Tibial nerve (tissue), 4 donors: ENCODE measurements around the gene PCSK2. TPM values are rescaled to one million over a fixed set of nuclear protein-coding genes. Genes with fewer than 3 reads are reported as not detected.

Source experiments
- DNase-seq, 2 donors: peaks; one replicate each; pipeline ENCODE4 v3.0.0-alpha.2; 2019; ENCODE audit warnings: low spot score in 2 of 2
- H3K27ac ChIP-seq, 4 donors: fragments of 200-600 bp; sonication (generic) in 3 of 4; one replicate each; pipeline ENCODE4 v1.5.1; 2017 to 2019; ENCODE audit warnings: mild to moderate bottlenecking in 1 of 4
- H3K27me3 ChIP-seq, 2 donors: fragments of 200-600 bp; sonication (generic) in 1 of 2; one replicate each; pipeline versions ENCODE4 v1.5.1 to v1.6.0; 2017 to 2019
- H3K36me3 ChIP-seq, 3 donors: fragments of 200-600 bp; sonication (generic); one replicate each; pipeline ENCODE4 v1.5.1; 2018 to 2019
- H3K4me1 ChIP-seq, 4 donors: fragments of 200-600 bp; sonication (generic) in 3 of 4; one replicate each; pipeline ENCODE4 v1.5.1; 2017 to 2019
- H3K4me3 ChIP-seq, 4 donors: fragments of 200-600 bp; sonication (generic) in 3 of 4; one replicate each; pipeline ENCODE4 v1.5.1; 2017 to 2019; ENCODE audit warnings: mild to moderate bottlenecking in 1 of 4, moderate library complexity in 1 of 4
- H3K9me3 ChIP-seq, 4 donors: fragments of 200-600 bp; sonication (generic) in 3 of 4; one replicate each; pipeline ENCODE4 v1.5.1; 2017 to 2019
- EP300 ChIP-seq, 2 donors: sonication (generic); formaldehyde crosslinking; IDR thresholded peaks; one replicate each; pipeline ENCODE4 v1.6.1; 2017; ENCODE audit warnings: antibody characterized with exemption in 2 of 2, mild to moderate bottlenecking in 1 of 2
- POLR2A ChIP-seq, 2 donors: fragments of 450-650 bp; IDR thresholded peaks; one replicate each; pipeline ENCODE4 v1.6.1; 2017; ENCODE audit warnings: antibody characterized with exemption in 2 of 2, mild to moderate bottlenecking in 2 of 2, moderate library complexity in 2 of 2
- WGBS, 2 donors: methylation state at CpG; one replicate each; pipeline ENCODE4 v1.1.5; 2018; 5-methylcytosine and 5-hydroxymethylcytosine counted together
- total RNA-seq, 4 donors: library from RNA; depleted of rRNA; stranded (reverse); fragments of >200 nt; gene quantifications; one replicate each; pipeline ENCODE4 v1.1.0, GENCODE V29; 2016
- TF ChIP-seq, protein P1 (sequence below), 5 experiments: fragments of 200-600 bp in 3 of 5; fragments of 450-650 bp in 2 of 5; sonication (generic) in 3 of 5; IDR thresholded peaks; one replicate each; pipeline ENCODE4 v1.5.1; 2016 to 2019; ENCODE audit warnings: antibody characterized with exemption in 5 of 5, mild to moderate bottlenecking in 3 of 5, moderate library complexity in 2 of 5

The PCSK2 gene
- total RNA-seq, 4 donors from 2014 or later: 1.0 to 4.8 (median 3.0) TPM

DNA sequence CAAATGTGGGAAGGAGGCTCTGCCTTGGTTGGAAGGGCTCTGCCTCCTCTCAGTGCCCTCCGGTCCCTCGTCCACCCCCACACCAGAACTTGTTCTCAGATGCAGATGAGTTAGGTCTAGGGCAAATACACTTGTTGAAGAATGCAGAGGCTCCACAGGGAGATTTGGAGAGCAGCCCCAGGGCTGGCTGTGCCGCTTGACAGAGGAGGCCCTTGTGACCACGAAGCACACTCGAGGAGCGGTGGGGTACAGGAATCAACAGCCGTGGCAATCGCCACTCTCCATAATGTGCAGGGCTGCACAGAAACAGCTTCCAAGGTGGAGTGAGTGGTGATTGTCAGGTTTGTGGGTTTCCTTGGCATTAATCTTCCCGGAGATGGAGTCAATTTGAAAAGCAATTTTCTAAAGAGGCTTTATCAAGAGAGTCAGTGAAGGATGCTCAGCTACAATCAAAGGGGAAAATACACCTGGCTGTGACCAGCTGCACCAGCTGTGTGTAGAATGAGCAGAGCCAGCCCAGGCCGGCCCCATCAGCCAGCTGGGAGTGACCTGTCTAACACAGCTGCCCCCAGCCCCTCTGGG is 244.9 kb downstream of the PCSK2 start:
- 63% methylated on average over 10 of the region's 10 CpGs for WGBS, 2 donors
- H3K9me3 ChIP-seq: no peaks in the 10 kb centered on the region
- H3K27ac ChIP-seq: no peak overlapping the region
- DNase-seq: no peak
- H3K36me3 ChIP-seq: no peaks in the 10 kb centered on the region
- no peak overlapping the region for H3K4me3 ChIP-seq
- TF ChIP-seq, protein P1, sequence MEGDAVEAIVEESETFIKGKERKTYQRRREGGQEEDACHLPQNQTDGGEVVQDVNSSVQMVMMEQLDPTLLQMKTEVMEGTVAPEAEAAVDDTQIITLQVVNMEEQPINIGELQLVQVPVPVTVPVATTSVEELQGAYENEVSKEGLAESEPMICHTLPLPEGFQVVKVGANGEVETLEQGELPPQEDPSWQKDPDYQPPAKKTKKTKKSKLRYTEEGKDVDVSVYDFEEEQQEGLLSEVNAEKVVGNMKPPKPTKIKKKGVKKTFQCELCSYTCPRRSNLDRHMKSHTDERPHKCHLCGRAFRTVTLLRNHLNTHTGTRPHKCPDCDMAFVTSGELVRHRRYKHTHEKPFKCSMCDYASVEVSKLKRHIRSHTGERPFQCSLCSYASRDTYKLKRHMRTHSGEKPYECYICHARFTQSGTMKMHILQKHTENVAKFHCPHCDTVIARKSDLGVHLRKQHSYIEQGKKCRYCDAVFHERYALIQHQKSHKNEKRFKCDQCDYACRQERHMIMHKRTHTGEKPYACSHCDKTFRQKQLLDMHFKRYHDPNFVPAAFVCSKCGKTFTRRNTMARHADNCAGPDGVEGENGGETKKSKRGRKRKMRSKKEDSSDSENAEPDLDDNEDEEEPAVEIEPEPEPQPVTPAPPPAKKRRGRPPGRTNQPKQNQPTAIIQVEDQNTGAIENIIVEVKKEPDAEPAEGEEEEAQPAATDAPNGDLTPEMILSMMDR (IDR thresholded peaks at IDR 0.05): no peak
- TF ChIP-seq EP300 (IDR thresholded peaks at IDR 0.05) (no peak), POLR2A (IDR thresholded peaks at IDR 0.05) (no peak)
- no peaks in the 10 kb centered on the region for H3K27me3 ChIP-seq
- H3K4me1 ChIP-seq: no peaks in the 10 kb centered on the region

DNA sequence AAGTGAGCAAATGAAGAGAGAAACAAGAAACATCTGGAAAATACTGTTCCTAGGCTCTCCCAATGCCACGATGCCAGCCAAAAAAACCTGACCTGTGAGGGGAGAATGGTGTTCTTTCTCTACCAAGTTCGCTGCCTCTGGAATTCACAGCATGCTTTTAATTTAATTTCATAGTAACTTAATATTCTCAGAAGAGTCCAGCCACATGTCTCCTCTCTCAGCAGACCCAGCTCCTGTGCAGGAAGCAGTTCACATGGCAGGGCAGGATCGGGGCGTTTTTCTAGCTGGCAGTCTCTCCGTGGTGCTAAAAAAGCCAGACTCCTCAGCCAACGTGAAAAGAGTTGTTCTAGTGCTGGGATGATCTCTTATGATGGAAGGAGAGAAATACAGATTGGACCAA is 246.8 kb downstream of the PCSK2 start:
- Histone ChIP-seq H3K36me3 (no peaks in the 10 kb centered on the region), H3K4me3 (no peak overlapping the region), H3K27ac (no peak overlapping the region), H3K27me3 (no peaks in the 10 kb centered on the region), H3K9me3 (no peaks in the 10 kb centered on the region), H3K4me1 (no peaks in the 10 kb centered on the region)
- WGBS, 2 donors: 55 to 59% methylated on average over 6 of the region's 6 CpGs
- no peak for TF ChIP-seq EP300 (IDR thresholded peaks at IDR 0.05)
- TF ChIP-seq POLR2A (IDR thresholded peaks at IDR 0.05): no peak
- TF ChIP-seq, protein P1 (IDR thresholded peaks at IDR 0.05): no peak
- DNase-seq: no peak

DNA sequence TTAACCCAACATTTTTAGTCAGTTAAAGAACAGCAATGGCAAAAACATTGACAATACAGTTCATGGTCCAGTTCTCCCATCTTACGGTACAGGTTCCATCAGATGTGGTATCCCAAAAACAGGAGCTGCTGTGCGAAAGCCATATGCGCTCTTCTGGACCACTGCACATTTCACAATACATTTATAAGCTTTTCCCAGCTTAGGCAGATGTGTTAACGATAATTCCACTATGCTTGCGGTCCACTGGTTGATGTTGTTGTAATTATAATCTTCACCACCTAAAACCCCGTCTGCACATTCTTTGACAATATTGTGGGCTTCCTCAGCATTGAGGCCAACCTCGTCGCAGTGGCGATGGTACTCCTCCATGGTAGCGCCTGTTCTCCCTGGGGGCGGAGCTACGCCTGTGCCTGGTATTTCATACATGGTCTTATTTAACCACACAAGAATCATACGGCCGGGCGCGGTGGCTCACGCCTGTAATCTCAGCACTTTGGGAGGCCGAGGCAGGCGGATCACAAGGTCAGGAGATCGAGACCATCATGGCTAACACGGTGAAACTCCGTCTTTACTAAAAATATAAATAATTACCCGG is 252.3 kb downstream of the PCSK2 start:
- H3K4me3 ChIP-seq: no peak overlapping the region
- TF ChIP-seq POLR2A (IDR thresholded peaks at IDR 0.05) (no peak), EP300 (IDR thresholded peaks at IDR 0.05) (no peak)
- TF ChIP-seq, protein P1 (IDR thresholded peaks at IDR 0.05): no peak
- no peaks in the 10 kb centered on the region for H3K36me3 ChIP-seq
- DNase-seq: no peak
- no peaks in the 10 kb centered on the region for H3K4me1 ChIP-seq
- H3K9me3 ChIP-seq: no peaks in the 10 kb centered on the region
- WGBS, 2 donors: 91 to 96% methylated on average over 23 of the region's 23 CpGs
- no peak overlapping the region for H3K27ac ChIP-seq
- H3K27me3 ChIP-seq: no peaks in the 10 kb centered on the region

DNA sequence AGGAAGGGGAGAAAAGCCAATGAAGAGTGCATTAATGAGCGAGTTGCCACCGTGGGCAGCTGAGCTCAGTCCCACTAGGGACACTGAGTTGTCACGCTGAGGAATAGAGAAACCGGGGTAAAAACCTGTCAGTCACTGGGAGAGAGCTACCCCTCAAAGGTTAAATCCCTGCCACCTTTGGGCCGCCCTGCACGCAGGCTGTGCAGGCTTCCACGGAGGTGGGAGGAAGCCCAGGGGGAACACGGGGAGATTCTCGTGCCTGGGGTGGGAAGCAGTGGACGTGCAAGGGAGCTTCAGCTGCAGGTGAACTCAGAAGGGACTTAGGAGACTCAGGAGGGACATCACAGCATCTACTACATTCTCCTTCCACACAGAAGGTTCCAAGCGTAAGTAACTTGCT is 253.9 kb downstream of the PCSK2 start:
- no peaks in the 10 kb centered on the region for H3K4me1 ChIP-seq
- DNase-seq: no peak
- WGBS, 2 donors: 85 to 88% methylated on average over 11 of the region's 11 CpGs
- no peak overlapping the region for H3K4me3 ChIP-seq
- H3K9me3 ChIP-seq: no peaks in the 10 kb centered on the region
- no peak overlapping the region for H3K27ac ChIP-seq
- H3K27me3 ChIP-seq: no peaks in the 10 kb centered on the region
- TF ChIP-seq, protein P1 (IDR thresholded peaks at IDR 0.05): no peak
- TF ChIP-seq EP300 (IDR thresholded peaks at IDR 0.05) (no peak), POLR2A (IDR thresholded peaks at IDR 0.05) (no peak)
- H3K36me3 ChIP-seq: no peaks in the 10 kb centered on the region

DNA sequence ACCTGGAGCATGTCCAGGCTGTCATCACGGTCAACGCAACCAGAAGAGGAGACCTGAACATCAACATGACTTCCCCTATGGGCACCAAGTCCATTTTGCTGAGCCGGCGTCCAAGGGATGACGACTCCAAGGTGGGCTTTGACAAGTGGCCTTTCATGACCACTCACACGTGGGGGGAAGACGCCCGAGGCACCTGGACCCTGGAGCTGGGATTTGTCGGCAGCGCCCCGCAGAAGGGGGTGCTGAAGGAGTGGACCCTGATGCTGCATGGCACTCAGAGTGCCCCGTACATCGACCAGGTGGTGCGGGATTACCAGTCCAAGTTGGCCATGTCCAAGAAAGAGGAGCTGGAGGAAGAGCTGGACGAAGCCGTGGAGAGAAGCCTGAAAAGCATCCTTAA is 254.8 kb downstream of the PCSK2 start:
- 94 to 95% methylated on average over 11 to 16 of the region's 16 CpGs for WGBS, 2 donors
- H3K27ac ChIP-seq: no peak overlapping the region
- H3K36me3 ChIP-seq: no peaks in the 10 kb centered on the region
- H3K4me3 ChIP-seq: no peak overlapping the region
- H3K9me3 ChIP-seq: no peaks in the 10 kb centered on the region
- no peaks in the 10 kb centered on the region for H3K4me1 ChIP-seq
- H3K27me3 ChIP-seq: no peaks in the 10 kb centered on the region
- TF ChIP-seq POLR2A (IDR thresholded peaks at IDR 0.05): no peak
- DNase-seq: no peak
